Skin epidermis (tissue), 12 donors: Measurements from ENCODE around the gene CIAO3.

Experiments used
- H3K27ac ChIP-seq, 21 experiments: fragments of 200-600 bp; sonication (generic) in 11 of 21; one replicate each; pipeline ENCODE4 v1.5.0; 2020; ENCODE audit warnings: mild to moderate bottlenecking in 3 of 21, inconsistent platforms in 2 of 21, moderate library complexity in 2 of 21
- H3K4me3 ChIP-seq, 7 experiments: fragments of 200-600 bp; sonication (generic) in 2 of 7; one replicate each; pipeline ENCODE4 v1.5.0; 2020; ENCODE audit warnings: inconsistent platforms in 2 of 7, mild to moderate bottlenecking in 2 of 7, moderate library complexity in 1 of 7

Gene CIAO3

GRCh38 chr16:685967-686366, 54.8 kb downstream of the CIAO3 start:
- Histone ChIP-seq H3K4me3 (no peak overlapping the region), H3K27ac (no peak overlapping the region)

GRCh38 chr16:684961-685696, 55.7 kb downstream of the CIAO3 start:
- Histone ChIP-seq H3K4me3 (peak overlapping the region; percentile 45 to 69 (median 64)), H3K27ac (peak overlapping the region in 20 of 21 experiments; percentile 46 to 91 (median 84))

DNA sequence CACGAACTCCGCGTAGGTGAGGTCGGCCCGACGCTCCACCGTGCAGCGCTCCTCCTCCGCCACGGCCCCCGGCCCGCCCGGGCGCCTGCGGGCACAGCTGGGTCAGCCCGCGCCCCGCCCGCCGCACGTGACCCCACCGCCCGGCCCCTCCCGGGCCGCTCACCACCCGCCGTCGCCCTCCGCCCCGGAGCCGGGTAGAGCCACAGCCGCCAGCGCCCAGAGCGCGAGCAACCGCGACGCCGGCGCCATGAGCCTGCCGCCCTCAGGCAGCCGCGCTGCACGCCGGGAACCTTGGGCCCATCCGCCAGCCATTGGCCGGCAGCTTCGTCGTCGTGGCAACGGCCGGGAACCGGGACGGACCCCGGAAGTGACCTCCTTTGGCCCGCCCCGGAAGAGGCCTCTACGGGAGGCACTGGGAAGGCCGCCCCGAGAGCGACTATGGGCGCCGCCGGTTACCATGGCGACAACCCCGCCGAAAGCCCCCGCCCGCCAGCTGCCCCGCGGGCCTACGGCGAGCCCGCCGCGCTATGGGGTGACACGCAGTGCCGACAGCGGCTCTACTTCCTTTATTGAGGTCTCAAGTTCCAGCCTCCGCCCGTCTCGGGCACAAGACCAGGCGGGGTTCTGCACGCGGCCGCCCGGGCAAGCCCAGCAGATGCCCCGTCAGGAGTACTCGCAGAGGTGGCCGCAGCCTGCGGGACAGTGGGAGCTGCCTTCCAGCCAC, 56.6 kb downstream of the CIAO3 start, which contains the start of gene JMJD8:
Gene JMJD8 (minus strand): TSS at position 264 of the 724 bp plus-strand sequence. CDS start 15 bp downstream, at position 249.
- H3K4me3 ChIP-seq: peak within 1 kb of the TSS; percentile 45 to 69 (median 64)
- H3K27ac ChIP-seq: peak within 1 kb of the TSS; percentile 47 to 91 (median 83)

DNA sequence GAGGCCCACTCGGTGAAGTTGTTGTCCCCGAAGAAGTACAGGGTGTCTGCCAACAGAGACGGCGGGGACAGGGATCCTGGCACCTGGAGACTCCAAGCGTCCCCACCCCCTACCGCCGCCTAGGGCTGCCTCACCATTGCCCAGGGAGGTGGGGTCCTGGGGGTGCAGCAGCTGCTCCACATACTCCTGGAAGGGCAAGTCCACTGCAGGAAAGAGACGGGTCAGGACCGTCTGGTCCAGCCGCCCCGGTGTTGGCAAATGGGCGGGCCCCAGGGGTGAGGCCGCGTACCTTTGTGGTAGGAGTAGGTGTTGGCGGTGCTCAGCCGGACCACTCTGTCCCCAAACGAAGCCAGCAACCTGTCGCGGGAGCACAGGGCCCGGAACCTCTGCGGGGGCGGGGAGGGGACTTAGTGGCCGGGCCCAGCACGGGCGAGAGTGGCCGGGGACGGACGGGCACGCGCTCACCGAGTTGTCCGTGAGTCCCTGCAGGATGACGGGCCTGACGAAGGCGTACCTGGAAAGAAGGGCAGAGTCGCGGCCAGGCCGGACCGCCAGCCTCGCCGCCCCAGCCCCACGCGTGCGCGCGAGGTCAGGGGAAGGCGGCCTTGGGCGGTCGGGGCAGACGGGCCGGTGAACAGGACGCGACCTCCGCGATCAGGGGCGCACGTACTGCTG, 57.3 kb downstream of the CIAO3 start:
- peak overlapping the region; percentile 47 to 91 (median 83) for H3K27ac ChIP-seq

DNA sequence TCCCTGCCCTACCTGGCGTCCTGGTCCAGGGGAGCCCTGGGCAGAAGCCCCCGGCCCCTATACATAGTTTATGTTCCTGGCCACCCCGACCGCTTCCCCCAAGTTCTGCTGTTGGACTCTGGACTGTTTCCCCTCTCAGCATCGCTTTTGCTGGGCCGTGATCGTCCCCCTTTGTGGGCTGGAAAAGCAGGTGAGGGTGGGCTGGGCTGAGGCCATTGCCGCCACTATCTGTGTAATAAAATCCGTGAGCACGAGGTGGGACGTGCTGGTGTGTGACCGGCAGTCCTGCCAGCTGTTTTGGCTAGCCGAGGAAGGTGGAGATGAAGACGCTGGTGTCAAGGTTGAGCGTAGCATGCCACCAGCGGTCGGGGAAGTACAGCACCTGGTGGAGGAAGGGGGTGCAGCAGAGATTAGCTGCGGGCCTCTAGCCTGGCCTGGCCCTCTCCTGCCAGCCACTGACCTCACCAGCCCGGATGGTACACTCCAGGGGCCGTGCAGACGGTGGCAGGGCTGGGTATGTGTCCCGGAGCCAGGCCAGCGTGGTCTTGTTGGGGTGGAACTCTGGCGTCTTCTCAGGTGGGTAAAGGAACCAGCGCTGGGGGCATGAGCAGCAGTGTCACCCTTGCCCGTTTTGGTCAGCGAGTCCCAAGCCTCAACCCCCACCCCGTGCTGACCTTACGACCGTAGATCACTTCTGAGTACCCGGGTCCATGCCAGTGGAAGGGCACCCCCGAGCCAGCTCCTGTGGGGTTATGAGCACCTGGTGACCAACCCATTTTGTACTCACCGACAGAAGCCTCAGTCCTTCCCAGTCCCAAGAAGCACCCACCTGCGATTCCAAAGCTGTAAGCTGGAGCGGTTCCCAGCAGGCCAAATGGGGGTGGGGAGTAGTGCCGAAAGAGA, 58.1 kb downstream of the CIAO3 start:
- Histone ChIP-seq H3K27ac (peak overlapping the region in 3 of 21 experiments; percentile 86 to 87 (median 86)), H3K4me3 (peak overlapping the region in 5 of 7 experiments; percentile 45 to 88 (median 65))

More for the DNA sequence above, 57.3 kb downstream of the CIAO3 start:
- peak overlapping the region; percentile 45 to 69 (median 64) for H3K4me3 ChIP-seq

DNA sequence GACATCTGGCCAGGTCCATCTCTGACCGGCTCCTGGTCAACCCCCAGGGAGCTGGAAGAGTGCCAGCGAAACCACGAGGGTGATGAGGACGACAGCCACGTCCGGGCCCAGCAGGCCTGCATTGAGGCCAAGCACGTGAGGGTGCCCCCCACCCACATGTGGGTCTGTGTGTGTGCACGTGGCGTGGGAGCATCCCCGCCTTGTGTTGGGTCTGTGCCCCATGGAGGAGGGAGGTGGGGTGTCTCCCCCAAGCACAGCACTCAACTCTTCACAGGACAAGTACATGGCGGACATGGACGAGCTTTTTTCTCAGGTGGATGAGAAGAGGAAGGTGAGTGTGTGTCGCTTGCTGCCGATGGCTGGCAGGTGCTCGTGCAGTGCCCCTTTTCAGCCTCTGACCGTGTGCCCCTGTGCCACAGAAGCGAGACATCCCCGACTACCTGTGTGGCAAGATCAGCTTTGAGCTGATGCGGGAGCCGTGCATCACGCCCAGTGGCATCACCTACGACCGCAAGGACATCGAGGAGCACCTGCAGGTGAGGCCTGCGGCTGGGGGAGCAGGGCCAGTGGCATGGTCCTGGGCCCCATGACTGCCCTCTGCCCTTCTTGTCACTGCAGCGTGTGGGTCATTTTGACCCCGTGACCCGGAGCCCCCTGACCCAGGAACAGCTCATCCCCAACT, 58.9 kb downstream of the CIAO3 start:
- Histone ChIP-seq H3K4me3 (peak overlapping the region in 2 of 7 experiments; percentile 88 to 91), H3K27ac (peak overlapping the region in 1 of 21 experiments; percentile 85)

- Histone ChIP-seq H3K27ac (peak overlapping the region; percentile 59 to 94 (median 87)), H3K4me3 (peak overlapping the region; percentile 61 to 91 (median 79))
Measured at GRCh38 chr16:680967-681745, 59.6 kb downstream of the CIAO3 start.

GRCh38 chr16:680625-680945, 60.2 kb downstream of the CIAO3 start:
- Histone ChIP-seq H3K27ac (peak overlapping the region; percentile 59 to 94 (median 87)), H3K4me3 (peak overlapping the region; percentile 61 to 91 (median 79))

DNA sequence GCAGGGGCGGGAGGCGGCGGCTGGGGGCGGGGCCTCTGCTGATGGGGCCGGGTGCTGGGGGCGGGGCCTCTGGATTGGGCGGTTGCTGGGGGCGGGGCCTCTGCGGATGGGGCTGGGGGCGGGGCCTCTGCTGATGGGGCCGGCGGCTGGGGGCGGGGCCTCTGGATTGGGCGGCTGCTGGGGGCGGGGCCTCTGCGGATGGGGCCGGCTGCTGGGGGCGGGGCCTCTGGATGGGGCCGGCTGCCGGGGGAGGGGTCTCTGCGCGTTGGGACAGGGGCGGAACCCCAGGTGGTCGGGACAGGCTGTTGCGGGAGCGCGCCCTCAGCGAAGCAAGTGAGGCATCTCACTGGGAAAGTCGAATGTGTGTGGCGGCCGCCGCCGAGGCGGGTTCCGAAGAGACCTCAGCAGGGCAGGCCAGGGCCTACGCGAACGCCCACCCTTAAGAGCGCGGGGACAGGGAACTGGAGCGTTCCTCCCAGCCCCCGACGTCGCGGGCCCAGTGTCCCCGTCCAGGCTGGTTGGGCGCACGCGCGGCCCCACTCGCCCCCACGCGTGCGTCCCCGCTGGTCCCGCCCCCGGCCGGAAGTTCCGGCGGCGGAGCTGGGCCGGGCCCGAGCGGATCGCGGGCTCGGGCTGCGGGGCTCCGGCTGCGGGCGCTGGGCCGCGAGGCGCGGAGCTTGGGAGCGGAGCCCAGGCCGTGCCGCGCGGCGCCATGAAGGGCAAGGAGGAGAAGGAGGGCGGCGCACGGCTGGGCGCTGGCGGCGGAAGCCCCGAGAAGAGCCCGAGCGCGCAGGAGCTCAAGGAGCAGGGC, 60.8 kb downstream of the CIAO3 start, which contains the start of gene STUB1:
Gene STUB1 (plus strand): TSS at position 597 of the 811 bp plus-strand sequence. CDS start 116 bp downstream, at position 713.
- H3K4me3 ChIP-seq: peak within 1 kb of the TSS; percentile 61 to 91 (median 79)
- H3K27ac ChIP-seq: peak within 1 kb of the TSS; percentile 59 to 94 (median 87)
